Choroid plexus epithelial cell (primary cell): ENCODE measurements around the gene TNNC2.

ENCODE experiments used
- DNase-seq: peaks from one replicate; pipeline ENCODE4 v3.0.0-alpha.2; 2010; ENCODE audit warnings: low read depth
- H3K4me3 ChIP-seq: 2 replicates; pipeline ENCODE4 v1.5.1; 2011; ENCODE audit warnings: low read depth, mild to moderate bottlenecking, control low read depth, low read length, moderate library complexity
- TF ChIP-seq, protein P1 (sequence below): conservative IDR thresholded peaks from 2 replicates; pipeline ENCODE4 v1.5.1; 2011; ENCODE audit warnings: low read depth, mild to moderate bottlenecking, control low read depth, inconsistent platforms, low read length, moderate library complexity

TNNC2 gene

DNA sequence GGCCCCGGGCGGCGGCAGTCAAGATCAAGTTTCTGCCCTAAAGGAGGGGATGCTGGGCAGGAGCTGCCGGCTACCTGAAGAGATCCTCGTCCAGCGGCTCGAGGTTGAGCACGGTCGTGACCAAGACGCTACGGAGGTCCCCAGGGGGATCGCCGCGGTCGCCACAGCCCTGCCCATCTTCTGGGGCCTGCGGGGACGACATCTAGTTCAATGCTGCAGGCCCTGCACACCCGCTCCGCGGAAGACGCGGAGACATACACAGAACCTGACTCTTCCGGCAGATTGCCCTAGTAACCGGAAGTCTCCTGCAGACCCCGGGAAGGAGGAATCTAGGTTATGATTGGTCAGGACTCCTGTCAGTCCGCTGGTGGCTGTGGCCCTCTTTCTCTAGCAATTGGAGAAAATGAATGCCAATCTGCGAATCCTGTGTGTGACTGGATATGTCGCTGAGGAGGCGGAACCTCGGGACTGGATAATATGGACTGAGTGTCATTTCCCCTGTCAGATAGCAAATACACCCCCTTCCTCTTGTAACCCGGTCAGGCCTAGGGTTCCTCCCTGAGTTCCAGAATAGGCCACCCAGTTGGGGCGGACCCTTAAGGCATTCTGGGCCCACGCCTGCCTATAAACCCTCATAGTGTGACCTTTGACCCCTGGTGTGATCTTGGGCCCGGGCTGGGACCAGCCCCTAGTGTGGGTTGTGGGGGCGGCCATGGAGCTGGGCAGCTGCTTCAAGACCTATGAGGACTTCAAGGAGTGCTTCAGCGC lies 30.2 kb upstream of the TNNC2 start, which contains the start of the genes ACOT8 and ZSWIM3:
Gene ACOT8, minus strand, starts transcription at position 279 of the 768 bp plus-strand sequence. Its CDS starts 77 bp downstream, at position 202.
Gene ZSWIM3, plus strand, starts transcription at position 501 of the 768 bp plus-strand sequence. Its CDS starts 212 bp downstream, at position 713.
- TF ChIP-seq, protein P1, sequence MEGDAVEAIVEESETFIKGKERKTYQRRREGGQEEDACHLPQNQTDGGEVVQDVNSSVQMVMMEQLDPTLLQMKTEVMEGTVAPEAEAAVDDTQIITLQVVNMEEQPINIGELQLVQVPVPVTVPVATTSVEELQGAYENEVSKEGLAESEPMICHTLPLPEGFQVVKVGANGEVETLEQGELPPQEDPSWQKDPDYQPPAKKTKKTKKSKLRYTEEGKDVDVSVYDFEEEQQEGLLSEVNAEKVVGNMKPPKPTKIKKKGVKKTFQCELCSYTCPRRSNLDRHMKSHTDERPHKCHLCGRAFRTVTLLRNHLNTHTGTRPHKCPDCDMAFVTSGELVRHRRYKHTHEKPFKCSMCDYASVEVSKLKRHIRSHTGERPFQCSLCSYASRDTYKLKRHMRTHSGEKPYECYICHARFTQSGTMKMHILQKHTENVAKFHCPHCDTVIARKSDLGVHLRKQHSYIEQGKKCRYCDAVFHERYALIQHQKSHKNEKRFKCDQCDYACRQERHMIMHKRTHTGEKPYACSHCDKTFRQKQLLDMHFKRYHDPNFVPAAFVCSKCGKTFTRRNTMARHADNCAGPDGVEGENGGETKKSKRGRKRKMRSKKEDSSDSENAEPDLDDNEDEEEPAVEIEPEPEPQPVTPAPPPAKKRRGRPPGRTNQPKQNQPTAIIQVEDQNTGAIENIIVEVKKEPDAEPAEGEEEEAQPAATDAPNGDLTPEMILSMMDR = no peak
- DNase-seq = peak; percentile 100
- H3K4me3 ChIP-seq = peak within 1 kb of the TSS; percentile 91

DNA sequence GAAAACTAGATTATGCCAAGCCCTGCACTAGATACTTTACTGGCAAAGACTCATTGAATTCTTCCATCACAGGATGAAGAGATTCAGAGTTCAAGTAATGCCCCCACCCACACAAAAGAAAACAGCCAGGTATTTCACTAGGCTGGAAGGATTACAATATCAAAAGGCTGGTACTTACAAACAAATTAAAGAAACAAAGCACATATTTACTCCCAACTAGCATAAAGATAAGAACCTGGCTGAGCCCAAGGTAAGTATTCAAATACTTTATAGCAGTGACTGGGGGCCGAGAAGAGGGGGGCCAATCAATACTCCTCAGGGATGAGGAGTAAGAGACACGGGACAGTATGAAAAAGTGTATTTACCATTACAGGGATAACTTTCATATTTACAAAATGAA lies 26.4 kb upstream of the TNNC2 start:
- no peak overlapping the region for H3K4me3 ChIP-seq
- TF ChIP-seq, protein P1 = no peak
- DNase-seq = no peak

DNA sequence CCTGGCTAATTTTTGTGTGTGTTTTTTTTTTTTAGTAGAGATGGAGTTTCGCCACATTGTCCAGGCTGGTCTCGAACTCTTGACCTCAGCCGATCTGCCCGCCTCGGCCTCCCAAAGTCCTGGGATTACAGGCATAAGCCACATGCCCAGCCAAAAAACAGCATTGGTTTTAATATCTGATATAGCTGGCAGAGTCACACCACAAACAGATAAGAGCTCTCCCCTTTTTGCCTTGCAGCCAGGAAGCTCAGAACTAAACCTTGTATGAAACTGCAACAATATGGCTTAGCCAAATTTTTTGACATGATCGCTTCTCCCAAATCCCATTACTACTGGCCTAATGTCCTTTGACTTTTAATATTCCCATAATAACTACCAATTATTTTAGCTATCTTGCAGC lies 25.2 kb upstream of the TNNC2 start:
- TF ChIP-seq, protein P1 = no peak
- no peak for DNase-seq
- no peak overlapping the region for H3K4me3 ChIP-seq

- no peak overlapping the region for H3K4me3 ChIP-seq
Observed at GRCh38 chr20:45851501-45851900, 24.4 kb upstream of the TNNC2 start.

GRCh38 chr20:45850926-45851325 lies 23.8 kb upstream of the TNNC2 start:
- DNase-seq = no peak
- no peak overlapping the region for H3K4me3 ChIP-seq
- TF ChIP-seq, protein P1 = no peak

More at GRCh38 chr20:45851501-45851900, 24.4 kb upstream of the TNNC2 start:
- no peak for DNase-seq
- TF ChIP-seq, protein P1 = no peak

DNA sequence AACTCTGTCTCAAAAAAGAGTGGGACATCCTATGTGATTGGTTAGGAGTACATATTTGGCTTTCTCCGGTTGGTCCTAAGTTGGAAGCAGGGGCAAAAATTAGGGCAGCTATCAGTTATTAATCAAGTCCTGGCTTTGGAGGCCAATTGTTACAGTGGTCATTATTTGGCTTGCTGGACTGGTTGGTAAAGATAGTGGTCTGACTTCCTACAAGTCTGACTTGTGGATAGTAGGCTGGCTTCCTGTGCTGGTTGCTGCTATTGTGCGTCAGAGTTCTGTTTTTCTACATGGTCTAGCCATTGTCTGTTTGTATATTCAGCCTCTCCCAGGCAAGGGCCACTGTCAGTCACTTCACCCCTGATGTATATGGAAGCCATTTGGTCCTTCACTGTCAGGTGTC lies 23.1 kb upstream of the TNNC2 start:
- H3K4me3 ChIP-seq = no peak overlapping the region
- DNase-seq = no peak
- TF ChIP-seq, protein P1 = no peak

GRCh38 chr20:45848969-45849582 lies 22.0 kb upstream of the TNNC2 start:
- no peak for DNase-seq
- H3K4me3 ChIP-seq = no peak overlapping the region
- TF ChIP-seq, protein P1 = no peak
